ENCODE data around the gene FGF13.

GRCh38 chrX:138710866-138711341, 613 bp downstream of the FGF13 start:
- TF ChIP-seq CTCF (IDR thresholded peaks at IDR 0.05) (no peak), POLR2A (IDR thresholded peaks at IDR 0.05) (no peak), POLR2AphosphoS5 (IDR thresholded peaks at IDR 0.05) (no peak)

Measured in breast epithelium (tissue), 3 donors.